HG03280 (cell line): ENCODE data around the gene HS3ST5.
A peak's percentile ranks its signal among the peaks of the same experiment; 100 is the strongest.
"Not testable (repeated sequence)": the region's sequence is repeated elsewhere in the genome, so short reads cannot be mapped to it uniquely, and the experiment has no call there.

Experiments used
- ATAC-seq: cut with Tn5 transposase; IDR thresholded peaks from one replicate; pipeline ENCODE4 v1.9.1; 2021; ENCODE audit warnings: mild to moderate bottlenecking, moderate library complexity; ENCODE audit not compliant: unreplicated experiment

HS3ST5 gene

DNA sequence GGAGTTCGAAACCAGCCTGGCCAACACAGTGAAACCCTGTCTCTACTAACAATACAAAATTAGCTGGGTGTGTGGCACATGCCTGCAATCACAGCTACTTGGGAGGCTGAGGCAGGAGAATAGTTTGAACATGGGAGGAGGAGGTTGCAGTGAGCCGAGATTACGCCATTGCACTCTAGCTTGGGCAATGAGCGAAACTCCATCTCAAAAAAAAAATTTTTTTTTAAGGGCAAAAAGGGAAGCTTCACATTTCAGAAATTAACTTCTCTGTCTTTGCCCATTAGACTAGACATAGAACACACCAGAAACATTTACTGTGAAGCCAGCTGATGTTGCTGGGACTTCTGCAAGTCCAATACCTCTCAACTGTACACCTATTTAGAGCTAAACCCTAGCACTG, 281.1 kb downstream of the HS3ST5 start:
- ATAC-seq, result no peak

DNA sequence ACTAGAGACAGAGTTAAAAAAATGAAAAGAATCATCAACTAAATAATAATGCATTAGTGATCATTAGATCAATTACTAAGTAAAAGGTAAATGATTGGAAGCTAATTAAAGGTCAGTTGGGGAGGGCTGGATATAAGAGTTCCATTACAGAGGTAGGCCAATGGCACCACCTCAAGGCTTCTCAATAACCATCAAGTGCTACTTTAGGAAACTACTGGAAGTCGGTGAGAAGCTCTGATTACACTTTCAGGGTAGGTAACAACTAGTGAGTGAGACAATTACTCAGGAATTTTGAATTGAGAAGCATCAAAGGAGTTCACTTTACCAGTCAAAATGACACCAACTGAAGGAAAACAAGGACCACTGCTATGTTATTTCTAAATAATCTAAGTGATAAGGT, 281.7 kb downstream of the HS3ST5 start:
- ATAC-seq, result no peak

DNA sequence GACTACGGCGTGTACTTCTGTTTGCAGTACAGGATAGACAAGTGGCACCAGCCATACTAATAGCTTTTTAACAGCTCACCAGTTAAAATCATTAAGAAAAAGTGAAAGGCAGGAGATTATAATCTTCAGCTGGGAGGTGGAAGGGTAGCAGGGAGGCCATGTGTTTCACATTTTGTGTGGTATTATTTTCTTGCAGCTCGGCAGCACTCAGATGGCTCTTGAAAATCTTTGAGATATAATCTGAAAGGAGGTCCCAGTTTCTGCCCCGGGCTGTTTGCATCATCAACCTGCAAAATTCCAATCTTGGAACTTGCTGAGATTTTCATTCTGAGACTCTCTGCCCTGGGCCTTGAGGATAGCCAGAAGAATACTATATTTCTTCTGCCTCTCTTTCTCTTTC, 284.4 kb downstream of the HS3ST5 start:
- no peak for ATAC-seq

DNA sequence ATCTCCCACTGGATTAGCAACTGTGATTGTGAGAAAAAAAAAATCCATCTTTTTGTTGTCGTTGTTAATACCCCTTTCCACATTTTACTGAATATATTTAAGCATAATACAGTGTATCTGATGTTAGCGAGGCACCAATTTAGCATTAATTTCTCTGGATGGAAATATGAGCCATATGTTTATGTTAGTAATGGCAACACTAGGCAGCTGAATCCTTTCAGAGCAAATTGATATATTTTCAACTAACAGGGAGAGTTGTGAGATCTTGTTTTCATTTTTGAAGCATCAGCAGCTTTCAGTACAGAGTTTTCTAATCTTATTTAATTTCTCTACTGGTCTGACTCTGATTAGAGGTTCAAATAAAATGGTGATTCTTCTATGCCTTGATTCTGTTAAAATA, 287.1 kb downstream of the HS3ST5 start:
- ATAC-seq, result no peak

DNA sequence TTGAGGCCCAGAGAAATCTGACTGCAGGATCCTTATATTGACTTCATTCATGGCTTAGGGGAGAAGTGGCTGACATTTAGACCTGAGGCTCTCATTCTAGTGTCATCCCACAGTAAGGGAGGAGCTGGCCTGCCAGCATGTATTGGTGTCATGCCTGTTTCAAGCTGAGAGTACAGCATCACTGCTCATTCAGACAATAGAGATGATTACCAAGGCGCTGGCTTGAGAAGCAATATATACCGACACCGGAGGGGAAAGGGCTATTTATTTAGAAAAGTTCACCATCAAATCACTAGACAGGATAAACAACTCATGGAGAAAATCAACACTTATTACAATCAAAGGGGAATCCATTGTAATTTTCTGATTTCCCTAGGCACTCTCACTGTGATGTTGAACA, 287.5 kb downstream of the HS3ST5 start:
- ATAC-seq, result no peak

DNA sequence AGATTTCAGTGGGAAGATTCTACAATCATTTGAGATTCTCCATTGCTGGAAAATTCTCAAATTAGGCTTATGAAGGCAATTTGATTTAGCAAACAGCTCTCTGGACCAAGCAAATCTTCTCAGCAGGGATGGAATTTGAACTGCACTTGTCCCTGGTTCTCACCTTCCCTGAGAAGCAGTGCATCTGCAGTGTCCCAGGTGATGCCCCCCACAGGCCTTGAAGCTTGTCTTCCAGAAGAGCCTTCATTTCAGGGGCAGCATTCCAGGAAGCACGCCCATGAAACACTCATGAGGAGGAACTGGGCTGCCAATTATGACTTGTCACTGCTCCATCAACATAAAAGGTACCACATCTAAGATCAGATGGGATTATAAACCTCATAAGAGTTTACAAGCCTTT, 289.0 kb downstream of the HS3ST5 start:
- ATAC-seq, result no peak

DNA sequence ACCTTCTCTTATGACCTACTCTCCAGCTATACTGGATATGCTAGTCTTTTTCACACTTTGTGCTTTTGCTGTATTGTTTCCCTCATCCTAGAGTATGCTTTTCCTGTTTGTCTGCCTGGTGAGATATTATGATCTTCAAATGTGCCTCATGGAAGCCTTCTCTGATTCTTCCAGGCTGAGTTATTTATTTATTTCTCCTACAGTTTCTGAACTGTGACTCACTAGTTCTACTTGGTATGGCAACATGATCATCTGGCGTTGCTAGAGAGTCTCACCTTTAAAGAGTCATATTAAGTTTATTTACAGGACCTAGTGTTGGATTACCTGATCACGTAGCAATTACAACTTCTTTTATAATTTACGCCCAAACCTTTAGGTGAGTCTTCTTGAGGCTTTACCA, 290.7 kb downstream of the HS3ST5 start:
- no peak for ATAC-seq

DNA sequence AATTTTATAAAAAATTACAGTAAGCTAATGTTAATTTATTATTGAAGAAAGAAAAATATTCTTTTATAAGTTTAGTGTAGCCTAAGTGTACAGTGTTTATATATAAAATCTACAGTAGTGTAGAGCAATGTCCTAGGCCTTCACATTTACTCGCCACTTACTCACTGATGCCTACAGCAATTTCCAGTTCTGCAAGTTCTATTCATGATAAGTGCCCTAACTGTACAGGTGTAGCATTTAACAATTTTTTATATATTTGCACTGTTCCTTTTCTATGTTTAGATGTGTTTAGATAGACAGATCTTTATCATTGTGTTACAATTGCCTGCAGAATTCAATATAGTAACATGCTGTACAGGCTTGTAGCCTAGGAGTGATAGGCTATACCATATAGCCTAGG, 291.8 kb downstream of the HS3ST5 start:
- ATAC-seq, result no peak

DNA sequence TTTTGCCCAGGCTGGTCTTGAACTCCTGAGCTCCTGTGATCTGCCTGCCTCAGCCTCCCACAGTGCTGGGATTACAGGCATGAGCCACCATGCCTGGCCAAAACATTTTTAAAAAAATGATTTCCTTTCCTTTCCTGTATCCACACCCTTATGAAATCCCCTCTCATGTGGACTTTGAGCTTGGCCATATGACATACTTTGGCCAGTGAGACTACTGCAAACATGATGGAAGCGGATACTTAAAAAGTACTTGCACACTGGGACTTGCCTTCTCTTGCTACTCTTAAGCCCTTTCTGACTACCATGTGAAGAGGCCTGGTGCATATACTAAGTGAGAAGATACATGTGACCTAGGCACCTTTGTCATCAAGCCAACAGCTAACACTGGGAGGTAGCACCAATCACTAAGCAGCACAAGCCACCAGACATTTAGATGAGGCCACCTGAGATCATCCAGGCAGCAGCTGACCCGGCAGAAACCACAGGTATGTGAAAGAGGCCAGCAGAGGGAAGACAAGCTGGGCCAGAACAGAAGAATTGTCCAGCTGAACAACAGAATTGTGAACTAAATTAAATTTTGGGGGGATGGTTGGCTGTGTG, 293.4 kb downstream of the HS3ST5 start:
- ATAC-seq, result no peak

DNA sequence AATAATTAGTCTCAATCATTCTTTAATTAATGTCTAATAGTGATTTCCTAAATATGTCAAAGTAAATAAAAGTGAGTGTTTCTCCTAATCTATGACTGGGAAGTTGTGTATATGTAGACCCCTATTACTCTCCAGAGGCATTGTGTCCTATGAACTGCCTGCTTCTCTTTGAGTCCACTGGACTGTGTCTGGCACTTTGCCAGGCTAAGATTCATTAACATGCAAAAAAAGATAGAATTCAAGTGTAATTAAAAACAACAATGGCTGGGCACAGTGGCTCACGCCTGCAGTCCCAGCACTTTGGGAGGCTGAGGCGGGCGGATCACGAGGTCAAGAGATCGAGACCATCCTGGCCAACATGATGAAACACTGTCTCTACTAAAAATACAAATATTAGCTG, 298.3 kb downstream of the HS3ST5 start:
- not testable (repeated sequence) for ATAC-seq

DNA sequence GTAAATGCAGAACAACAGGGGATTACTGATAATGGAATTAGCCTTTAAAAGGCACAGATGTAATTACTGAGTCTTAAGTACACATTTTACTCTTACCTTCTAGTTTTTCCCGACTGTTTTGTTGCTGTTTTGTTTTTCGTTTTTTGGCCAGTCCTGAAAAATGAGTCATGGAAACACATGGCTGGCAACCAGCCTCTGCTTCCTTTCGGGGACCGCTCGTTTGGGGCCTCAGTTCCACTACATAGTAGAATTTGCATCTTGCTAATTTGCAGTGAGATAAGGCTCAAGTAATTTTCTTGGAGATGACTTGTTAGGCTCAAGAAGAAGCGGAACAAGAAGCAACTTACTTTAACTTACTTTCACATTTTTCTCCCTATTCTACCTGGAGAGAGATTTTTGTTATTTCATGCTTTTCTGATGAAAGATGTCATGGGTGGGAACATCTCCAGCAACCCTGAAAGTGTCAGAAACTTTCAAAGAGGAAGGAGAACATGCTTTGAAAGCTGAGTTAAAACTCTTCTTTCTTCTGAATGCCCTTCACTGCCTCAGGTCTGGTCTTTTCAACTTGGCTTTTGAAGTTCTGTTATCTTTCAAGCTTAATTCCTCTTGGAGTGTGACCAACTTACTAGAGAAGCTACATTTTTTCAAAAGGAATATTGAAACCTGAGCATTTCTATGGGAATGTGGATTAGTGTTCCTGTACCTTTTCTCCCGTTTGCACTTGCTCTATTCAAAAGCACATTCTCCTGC, 300.4 kb downstream of the HS3ST5 start:
- ATAC-seq, result peak; percentile 43

DNA sequence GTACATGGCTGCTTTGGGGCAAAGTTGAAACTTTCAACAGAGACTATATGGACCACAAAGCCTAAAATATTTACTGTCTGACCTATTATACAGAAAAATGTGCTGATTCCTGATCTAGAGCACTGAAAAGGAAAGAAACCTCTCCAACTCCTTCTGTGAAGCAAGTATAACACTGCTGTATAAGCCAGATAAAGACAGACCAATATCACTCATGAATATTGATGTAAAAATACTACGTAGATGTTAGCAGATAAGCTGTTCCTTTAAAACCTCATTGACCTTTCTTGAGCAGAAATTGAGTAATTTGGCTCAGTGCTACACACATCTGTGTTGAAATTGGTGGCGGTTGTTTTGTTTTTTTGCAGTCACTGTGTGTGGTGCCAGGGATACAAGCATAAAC, 302.0 kb downstream of the HS3ST5 start:
- ATAC-seq, result no peak

DNA sequence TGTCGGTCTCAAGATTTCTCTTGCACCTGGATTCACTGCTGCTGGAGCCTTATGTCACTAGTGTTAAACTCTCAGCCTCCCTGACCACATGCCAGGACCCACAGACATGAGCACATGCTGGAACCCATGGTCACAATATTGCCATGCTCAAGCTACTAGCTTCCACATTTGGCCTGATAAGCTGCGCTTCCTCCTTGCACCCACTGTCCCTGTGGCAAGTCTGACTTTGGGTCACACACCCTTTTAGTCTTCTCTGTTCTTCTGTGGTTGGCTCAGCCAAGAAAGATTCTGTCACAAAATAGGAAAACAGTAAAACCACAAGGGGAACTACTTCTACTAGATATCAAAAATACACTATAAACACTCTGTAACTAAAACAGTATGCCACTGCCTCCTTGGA, 303.0 kb downstream of the HS3ST5 start:
- ATAC-seq, result no peak

DNA sequence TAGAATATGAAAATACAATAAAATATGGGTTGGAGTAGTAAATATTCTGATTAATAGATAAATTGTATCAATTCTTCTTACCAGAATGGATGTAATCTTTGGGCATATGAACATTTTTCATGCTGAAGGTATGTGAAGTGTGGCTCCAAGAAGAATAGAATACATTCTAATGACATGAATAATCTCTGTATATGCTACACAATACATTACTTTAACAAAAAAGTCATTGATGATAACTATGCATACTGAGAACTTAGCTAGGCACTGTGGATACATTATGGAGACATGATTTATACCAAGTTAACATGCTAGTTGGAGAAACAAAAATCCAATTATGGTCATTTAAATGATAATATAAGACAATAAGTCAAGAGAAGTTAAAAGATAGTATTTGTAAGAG, 309.2 kb downstream of the HS3ST5 start:
- ATAC-seq, result no peak

DNA sequence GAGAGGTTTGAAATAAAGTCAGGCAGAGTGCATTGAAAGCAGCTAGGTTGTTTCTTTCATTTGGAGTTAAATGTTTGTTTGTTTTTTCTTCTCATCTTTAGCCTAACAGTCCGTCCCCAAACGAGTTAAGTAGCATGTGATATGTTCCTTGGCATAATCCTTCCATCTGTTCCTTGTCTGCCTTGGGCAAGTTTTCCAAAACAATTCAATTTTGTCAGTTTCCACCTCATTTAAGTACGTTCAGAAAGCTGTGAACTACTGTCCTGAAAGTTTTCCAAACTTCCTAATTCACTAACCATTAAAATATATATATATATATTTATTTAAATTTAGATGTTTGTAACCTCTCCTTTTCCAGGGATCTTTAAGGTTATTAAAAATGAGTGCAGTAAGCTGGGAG, 310.1 kb downstream of the HS3ST5 start:
- ATAC-seq, result no peak

DNA sequence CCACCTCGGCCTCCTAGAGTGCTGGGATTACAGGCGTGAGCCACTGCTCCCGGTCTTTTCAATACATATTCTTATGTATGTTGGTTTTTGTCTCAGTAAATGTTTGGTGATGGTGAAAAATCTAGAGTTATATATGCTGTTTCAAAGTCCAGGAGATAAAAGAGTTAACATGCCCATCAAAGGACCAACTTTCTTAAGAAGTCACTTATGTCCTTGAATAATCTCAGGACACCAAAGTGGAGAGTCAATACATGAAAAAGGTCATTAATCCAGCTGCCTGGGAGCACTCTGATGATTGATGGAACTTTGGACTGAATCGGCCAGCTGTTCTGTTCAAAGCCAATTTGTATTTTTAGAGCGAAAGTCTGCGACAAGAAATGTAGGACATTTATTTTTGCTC, 312.1 kb downstream of the HS3ST5 start:
- no peak for ATAC-seq

DNA sequence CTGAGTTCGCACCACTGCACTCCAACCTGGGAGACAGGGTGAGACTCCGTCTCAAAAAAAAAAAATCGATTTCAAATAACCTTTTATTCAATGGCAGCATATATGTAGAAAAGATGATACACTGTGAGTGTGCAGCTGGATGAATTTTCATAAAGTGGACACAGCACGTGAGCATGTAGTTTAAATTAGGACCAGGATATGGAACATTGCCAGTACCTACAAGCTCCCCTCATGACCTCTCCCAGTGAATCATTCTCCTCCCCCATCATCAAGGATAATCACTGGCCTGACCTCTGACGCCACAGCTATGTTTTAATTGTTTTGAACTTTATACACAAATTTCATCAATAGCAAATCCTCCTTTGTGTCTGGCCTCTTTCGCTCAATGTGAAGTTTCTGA, 318.1 kb downstream of the HS3ST5 start:
- ATAC-seq, result no peak

DNA sequence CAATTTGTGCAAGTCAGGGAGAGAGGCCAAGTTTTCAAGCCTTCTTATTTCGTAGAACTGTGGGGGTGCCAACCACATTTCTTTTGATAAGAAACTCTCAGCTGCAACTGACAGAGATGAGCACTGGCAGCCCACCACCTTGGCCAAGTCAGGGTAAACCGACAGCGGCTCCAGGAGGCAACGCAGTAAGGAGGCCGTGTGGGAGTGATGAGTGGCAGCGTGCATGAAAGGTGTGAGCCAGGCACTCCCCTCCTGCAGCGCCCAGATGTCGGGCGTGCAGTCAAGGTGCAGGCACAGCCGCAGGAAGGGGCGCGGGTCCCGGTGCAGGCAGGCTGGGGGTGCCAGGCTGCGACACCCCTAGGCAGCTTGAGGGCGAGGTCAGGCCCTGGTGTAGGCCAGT, 322.6 kb downstream of the HS3ST5 start:
- ATAC-seq, result no peak

DNA sequence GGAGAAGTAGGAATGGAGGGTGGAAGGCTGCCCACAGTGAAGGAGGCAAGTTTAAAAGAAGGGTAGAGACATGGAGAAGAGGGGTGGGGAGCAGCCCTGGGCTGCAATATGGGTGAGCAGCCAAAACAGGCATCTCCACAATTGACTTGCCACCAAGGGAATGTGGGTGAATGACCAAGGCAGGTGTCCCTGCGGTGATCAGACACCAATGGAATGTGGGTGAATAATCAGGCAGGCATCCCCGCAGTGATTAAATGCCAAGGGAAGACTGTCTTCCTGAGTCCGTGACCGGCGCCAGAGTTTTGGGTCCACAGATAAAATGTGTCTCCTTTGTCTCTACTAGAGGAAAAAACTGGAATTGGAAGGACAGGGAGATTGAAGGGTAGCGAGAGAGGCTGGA, 325.7 kb downstream of the HS3ST5 start:
- ATAC-seq, result not testable (repeated sequence)

DNA sequence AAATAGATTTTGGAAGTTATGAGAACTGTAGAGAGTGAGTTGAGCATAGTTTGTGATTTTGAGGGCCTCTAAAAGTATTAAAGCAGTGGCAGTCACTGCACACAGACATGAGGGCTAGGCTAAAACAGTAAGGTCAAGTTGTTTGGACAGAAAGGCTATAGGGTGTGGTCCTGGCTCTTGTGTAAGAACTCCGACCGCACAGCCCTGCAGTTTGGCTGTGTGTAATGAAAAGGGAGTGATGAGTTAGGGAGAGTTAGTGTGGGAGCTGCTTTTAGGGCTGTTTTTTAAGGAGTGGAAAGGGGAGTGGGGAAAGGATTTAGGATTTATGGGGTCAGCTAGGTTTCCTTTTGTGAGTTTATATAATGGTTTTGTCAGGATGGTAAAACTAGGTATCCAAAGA, 328.7 kb downstream of the HS3ST5 start:
- not testable (repeated sequence) for ATAC-seq

DNA sequence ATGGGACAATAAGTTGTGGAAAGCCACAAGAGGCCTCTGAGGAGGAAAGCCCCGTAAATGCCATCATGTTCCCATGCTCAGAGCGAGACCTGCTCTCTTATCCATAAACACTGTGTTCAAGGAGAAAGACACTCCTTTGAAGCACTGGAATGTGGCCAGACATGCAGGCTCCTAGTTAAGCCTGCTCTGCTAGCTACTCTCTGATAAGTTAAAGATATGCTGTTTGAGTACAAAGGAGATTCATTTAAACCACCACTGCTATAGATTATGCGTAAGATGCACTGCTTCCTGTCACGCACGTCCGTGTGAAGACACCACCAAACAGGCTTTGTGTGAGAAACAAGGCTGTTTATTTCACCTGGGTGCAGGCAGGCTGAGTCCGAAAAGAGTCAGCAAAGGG, 331.3 kb downstream of the HS3ST5 start:
- not testable (repeated sequence) for ATAC-seq

DNA sequence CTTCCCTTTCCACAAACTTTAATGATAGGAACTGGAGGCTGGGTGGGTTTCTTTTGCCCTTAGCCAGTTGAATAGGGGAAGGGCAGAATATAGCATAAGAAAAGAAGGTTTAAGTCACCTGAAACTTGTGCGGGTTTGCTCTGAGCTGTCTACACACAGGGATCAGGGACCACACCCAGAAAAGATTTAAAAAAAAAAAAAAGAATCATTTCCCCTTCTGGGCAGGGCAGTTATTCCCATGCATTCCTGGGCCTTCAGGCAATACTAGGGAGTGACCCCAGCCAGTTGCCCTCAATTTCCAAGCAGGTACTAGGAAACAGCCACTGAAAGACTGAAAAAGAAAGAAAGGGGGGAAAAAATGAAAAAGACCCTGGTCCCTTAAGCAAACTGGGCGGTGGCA, 332.3 kb downstream of the HS3ST5 start:
- ATAC-seq, result no peak

DNA sequence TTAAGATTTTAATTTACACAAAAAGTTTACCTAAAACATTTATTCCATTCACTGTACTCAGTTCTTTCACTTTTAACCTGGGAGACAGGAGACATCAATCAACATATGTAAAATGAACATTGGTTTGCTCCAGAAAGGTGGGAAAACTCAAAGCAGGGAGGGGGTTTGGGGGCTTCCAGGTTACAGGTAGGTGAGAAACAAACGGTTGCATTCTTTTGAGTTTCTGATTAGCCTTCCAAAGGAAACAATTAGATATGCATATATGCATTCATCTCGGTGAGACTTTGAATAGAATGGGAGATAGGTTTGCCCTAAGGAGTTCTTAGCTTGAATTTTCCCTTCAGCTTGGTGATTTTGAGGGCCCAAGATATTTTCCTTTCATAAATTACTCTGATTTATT, 333.6 kb downstream of the HS3ST5 start:
- ATAC-seq, result no peak
